HG03139 (cell line): Measurements from ENCODE around the gene ITM2A.

Source experiments
- ATAC-seq: cut with Tn5 transposase; IDR thresholded peaks from one replicate; pipeline ENCODE4 v1.9.1; 2021; ENCODE audit not compliant: unreplicated experiment

The ITM2A gene

GRCh38 chrX:79366873-79367749 is at the start of gene ITM2A:
Gene ITM2A, minus strand, starts transcription at chrX:79367334. Its CDS starts 119 bp downstream, at chrX:79367215.
- ATAC-seq, result peak; percentile 73

GRCh38 chrX:79415056-79415455 is 47.9 kb upstream of the ITM2A start:
- ATAC-seq, result no peak

DNA sequence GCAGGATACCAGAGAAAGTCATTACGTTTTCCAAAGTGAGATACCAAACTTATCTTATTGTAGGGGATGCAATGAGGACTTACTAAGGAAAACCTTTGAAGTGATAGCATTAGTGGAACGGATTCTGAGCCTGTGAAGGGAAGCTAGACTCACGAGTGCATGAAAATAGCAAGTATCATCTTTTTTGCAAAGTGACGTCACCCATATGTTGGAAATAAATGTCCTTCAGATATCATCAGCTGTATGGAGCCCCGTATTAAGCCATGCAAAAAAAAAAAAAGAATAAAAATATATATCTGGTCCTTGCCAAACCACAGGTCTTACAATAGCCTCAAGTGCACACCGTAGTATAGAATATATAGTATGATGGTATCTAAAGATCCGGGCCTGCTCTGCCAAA is 46.8 kb upstream of the ITM2A start:
- no peak for ATAC-seq

- no peak for ATAC-seq
Observed at GRCh38 chrX:79412972-79413371, 45.8 kb upstream of the ITM2A start.

DNA sequence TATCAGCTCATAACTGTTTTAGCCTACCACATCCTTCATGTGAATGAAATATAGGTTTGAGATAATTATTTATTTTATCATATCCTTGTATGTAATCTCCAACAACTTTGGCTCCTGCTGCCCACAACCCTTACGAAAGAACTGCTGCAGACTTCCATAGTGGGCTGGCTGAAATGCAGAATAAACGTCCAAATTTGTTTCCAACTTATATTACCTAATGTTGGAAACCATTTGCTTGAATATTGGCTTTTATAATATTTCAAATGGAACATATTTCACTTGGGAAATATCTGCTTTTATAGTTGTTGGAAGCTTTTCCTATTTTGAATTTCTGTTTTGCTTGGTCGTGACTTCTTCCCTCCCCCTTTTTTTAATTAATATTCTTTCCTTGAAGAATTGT is 45.0 kb upstream of the ITM2A start:
- ATAC-seq, result no peak

GRCh38 chrX:79409657-79410056 is 42.5 kb upstream of the ITM2A start:
- no peak for ATAC-seq

DNA sequence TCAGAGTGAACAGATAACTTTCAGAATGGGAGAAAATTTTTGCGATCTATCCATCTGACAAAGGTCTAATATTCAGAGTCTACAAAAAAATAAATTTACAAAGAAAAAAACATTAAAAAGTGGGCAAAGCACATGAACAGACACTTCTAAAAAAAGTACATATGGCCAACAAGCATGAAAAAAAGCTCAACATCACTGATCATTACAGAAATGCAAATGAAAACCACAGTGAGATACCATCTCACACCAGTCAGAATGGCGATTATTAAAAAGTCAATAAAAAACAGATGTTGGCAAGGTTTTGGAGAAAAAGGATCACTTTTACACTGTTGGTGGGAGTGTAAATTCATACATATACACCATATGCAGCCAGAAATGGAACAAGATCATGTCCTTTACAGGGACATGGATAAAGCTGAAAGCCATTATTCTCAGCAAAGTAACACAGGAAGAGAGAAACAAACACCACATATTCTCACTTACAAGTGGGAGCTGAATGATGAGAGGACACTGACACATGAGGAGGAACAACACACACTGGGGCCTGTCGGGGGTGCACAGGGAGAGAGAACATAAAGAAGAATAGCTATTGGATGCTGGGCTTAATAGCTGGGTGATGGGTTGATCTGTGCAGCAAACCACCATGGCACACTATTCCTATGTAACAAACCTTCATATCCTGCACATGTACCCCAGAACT is 41.6 kb upstream of the ITM2A start:
- no peak for ATAC-seq

- ATAC-seq, result no peak
Observed at GRCh38 chrX:79400623-79401022, 33.5 kb upstream of the ITM2A start.

DNA sequence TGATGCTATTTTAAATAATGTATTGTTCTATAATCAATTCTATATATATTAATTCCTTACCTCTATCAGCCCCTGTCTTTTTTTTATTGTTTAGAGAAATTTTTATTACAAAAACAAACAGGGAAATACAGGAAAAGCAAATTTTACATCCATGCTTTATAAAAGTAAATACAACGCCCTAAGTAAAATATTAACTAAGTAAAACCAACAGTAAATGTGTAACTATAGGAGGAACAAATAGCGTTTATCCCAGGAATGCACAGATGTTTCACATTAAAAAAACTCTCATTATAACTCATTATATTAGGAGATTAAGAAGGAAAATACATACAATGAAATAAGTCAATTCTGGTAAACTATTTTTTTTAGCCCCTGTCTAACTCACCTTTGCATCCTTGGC is 8.2 kb upstream of the ITM2A start:
- ATAC-seq, result no peak

DNA sequence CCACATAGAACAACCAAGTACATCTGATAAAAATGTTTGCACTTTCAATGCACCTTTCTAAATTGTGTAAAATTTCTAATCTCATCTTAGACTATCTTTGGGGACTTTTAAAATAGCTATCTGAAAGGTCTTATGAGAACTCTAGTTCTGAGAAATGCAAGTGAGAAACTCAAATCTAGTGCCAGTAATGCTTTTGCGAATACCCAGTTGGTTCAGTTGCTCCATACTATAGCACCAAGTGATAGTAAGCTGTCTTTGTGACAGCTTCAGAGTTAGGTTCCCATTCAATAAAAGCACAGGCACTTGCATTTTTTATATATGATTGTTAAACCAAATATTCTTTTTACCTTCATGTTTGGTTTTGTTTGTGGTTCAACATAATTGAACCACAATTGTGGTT is 4.5 kb upstream of the ITM2A start:
- ATAC-seq, result no peak

- ATAC-seq, result no peak
Observed at GRCh38 chrX:79371101-79371500, 4.0 kb upstream of the ITM2A start.

DNA sequence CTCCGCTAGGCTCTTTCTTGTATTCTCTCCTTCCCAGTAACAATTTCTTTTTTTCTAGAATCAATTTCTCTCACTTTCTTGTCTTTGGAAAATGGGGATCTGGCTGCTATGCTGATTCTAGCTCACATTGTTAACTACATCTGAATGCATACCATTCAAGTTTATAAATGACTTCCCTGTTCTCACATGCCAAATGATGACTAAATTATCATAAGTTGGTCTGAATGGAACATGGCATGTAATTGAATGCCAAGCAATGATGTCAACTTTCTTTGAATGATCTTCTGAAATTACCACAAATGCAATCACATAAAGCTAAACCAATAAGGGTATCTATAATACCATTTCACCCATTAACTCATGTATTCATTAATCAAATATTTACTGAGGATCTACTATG is 2.7 kb upstream of the ITM2A start:
- no peak for ATAC-seq

GRCh38 chrX:79368441-79368840 is 1.3 kb upstream of the ITM2A start:
- ATAC-seq, result no peak

DNA sequence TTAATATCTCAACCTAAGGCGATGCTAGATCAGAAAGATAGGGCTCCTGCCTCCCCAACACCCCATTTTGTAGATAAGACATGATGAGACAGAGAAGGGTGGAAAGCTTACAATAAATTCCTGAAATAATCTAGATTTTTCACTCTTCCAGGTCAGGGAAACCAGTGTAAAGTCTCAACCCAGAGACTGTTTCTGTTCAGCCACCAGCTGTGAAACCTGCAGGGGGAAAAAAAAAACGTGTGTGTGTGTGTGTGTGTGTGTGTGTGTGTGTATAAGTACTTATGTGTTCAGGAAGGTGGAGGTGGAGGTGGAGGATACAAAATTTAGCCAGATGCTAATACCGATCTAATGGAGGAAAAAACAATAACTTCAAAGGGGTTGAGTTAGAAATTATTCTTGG is 773 bp upstream of the ITM2A start:
- no peak for ATAC-seq

- no peak for ATAC-seq
Observed at GRCh38 chrX:79366556-79366872, 620 bp downstream of the ITM2A start.

GRCh38 chrX:79365591-79365990 is 1.5 kb downstream of the ITM2A start:
- ATAC-seq, result no peak

DNA sequence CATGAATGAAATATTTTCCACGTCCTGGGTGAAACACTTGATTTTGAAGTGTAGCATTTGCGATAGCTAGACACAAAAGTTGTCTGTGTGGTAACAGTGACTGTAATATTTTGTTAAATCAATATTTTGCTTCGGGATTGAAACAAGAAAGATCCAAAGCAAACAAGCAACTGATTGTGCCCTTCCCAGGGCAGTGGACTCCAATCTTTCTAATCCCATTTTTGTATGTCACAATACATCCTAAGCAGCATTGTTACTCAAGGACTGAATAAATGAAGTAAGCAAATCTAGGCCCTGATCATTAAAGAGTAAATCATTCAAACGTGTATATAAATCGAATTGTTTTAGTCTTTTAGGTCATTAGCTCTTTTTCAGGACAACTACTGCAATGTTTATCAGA is 2.8 kb downstream of the ITM2A start:
- ATAC-seq, result no peak

GRCh38 chrX:79361192-79361870 is 5.8 kb downstream of the ITM2A start:
- no peak for ATAC-seq

GRCh38 chrX:79336869-79337815 is 30.0 kb downstream of the ITM2A start:
- ATAC-seq, result no peak

- no peak for ATAC-seq
Observed at GRCh38 chrX:79330022-79330421, 37.1 kb downstream of the ITM2A start.
